Dedifferentiated amniotic fluid mesenchymal stem cell (primary cell): ENCODE data around the gene CCDC89.

Experiments used
- DNase-seq: peaks from one replicate; pipeline ENCODE4 v3.0.0-alpha.2; 2016; ENCODE audit errors: extremely low spot score

Gene CCDC89

DNA sequence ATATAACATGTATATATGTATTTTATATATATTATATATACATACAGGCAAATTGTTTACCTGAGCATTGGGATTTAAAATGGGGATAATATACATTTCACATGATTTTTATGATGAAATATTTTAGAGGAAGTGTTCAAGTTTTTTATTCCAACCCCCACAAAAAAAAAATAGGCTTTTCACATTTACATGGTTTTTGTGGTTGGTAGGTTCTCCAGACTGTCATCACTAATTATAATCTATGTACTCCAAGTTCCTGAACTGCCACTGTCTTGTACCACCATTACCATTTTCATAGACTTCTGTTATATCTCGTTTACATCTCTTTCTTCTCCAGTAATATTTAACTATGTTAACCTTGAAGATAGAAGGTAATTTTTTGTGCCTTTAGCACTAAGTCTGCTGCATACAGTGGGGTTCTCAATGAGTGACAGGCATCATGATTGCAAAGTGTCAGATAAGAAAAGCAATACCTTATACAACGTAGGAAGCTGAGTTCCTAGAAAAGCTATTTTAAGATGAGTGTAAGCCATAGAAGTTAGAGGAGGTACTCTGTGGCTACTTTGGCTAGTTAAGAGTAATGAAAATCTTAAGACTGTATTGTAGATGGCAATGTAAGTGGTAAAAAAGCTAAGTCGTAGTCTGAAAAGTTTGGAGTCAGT, 33.1 kb downstream of the CCDC89 start:
- DNase-seq: no peak

DNA sequence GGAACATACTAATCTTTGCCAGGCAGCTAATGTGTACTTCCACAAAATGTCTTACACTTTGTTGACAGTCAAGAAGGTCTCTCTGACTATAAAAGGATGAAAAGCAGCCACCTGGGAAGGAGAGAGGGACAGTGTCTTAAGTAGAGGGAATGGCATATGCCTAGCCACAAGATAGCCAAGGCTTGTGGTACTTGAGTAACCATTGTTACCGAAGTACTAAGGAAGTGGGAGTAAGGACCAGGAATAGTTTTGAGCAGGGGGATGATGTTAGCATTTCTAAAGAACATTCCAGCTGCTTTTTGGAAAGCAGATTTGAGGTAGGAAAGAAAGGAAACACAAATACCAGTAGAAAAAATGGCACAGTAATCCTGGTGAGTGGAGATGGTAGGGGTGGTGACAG, 34.9 kb downstream of the CCDC89 start:
- no peak for DNase-seq

DNA sequence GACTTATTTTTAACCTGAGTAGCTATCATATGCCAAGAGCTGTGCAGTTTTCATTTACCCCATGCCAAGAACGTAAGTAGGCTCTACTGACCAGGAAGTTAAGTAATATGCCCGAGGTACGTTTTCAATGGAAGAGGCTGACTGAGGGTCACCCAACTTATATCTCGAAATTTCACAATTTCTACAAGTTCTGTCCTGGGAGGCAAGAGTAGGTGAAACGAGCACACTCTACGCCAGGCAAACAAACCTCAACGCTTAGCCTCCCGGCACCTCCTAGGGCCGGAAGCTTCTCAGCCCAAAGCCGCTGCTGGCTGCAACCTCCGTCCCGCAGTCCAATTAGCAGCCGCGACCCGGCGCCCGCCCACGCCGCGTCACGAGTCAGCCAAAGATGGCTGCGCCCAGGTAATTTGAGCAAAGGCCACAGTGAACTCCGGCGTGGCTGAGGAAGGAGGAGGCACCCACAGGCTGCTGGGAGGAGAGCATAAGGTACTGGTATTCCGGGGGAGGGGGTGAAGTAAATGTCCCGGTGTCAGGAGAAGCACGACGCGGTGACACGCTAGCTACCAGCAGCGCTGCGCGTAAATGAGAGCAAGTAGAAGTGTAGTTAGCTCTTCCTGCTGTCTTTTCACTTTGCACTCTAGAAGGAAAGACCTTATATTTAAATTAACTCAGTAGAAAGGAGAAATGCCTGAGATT, 38.2 kb downstream of the CCDC89 start, which contains the start of gene TMEM126A:
TSS of gene TMEM126A (plus strand) at position 364 of the 696 bp plus-strand sequence. CDS start 2,289 bp downstream, outside the sequence.
- peak; percentile 75 for DNase-seq

DNA sequence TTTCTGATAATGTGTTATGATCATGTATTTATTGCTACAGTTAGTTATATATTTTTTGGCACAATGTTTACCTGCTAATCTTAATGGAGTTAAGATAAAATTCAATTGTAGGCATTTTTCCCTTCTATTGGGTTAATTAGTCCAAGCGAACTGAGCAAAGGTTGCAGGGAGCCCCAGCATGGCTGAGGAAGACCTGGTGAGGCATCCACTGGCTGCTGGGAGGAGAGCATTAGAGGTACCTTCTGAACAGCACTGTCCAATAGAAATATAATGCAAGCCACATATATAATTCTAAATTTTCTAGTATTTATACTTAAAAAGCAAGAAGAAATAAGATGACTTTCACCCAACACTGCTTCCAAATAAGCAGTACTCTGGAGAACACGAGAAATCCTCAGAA, 38.9 kb downstream of the CCDC89 start:
- no peak for DNase-seq

DNA sequence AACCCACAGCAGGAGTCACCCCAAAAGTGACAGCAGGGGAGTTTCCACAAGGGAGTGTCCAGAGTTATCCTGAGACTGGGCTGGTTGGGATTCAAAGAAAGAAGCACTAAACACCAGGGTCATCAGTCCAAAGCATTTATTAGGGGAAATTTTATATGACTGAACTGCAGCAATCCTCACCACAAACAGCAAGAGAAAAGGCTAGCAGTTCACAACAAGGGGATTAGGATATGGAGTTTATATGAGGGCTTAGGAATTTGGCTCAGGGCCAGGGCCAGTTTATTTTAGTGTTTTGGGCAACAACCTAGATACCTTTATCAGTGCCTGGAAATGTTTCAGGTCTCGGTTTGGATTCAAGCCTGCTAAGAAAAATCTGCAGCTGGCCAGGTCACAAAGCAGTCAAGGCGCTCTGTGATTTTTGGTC, 42.8 kb downstream of the CCDC89 start:
- DNase-seq: no peak

DNA sequence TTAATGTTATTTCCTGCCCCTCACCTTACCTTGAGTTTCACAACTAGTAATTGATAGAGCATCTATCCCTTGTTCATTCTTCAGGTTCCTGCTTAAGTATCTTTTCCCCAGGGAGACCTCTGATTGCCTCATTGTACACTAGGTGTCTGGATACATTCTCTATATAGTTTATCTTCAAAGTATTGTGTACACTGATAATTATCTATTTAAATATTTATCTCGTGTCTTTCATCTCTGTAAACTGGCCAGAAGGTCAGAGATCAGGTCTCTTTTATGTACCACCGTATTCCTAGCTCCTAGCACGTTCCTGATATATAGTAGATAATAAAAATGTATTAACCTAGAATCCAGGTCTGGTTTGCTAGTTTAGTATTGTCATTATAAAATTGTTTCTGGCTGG, 51.2 kb downstream of the CCDC89 start:
- no peak for DNase-seq
